SIG-M5 (cell line): ENCODE measurements around the gene MOK.
"Not testable (repeated sequence)": the region's sequence is repeated elsewhere in the genome, so short reads cannot be mapped to it uniquely, and the experiment has no call there.

Experiments used
- DNase-seq: peaks from one replicate; lab custom pipeline; 2025; lab: John Stamatoyannopoulos, UW

Gene MOK

GRCh38 chr14:102246071-102246470 is 58.9 kb downstream of the MOK start:
- no peak for DNase-seq

DNA sequence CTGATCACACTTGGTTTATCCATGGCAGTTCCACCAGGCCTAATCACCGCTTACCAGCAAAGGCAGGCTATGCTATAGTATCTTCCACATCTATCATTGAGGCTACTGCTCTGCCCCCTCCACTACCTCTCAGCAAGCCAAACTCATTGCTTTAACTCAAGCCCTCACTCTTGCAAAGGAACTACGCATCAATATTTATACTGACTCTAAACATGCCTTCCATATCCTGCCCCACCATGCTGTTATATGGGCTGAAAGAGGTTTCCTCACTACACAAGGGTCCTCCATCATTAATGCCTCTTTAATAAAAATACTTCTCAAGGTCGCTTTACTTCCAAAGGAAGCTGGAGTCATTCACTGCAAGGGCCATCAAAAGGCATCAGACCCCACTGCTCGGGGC is 61.2 kb downstream of the MOK start:
- not testable (repeated sequence) for DNase-seq

- DNase-seq = no peak
These were observed 63.8 kb downstream of the MOK start for GRCh38 chr14:102241147-102241546.

DNA sequence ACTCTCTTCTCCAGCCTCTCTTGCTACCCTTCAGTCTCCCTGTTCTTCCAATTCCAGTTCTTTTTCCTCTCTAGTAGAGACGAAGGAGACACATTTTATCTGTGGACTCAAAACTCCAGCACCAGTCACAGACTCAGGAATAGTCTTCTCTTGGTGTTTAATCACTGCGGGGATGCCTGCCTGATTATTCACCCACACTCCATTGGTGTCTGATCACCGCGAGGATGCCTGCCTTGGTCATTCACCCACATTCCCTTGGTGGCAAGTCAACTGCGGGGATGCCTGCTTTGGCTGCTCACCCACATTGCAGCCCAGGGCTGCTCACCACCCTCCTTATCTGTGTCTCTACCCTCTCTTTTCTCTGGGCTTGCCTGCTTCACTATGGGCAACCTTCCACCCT is 64.5 kb downstream of the MOK start:
- not testable (repeated sequence) for DNase-seq

GRCh38 chr14:102239231-102239630 is 65.7 kb downstream of the MOK start:
- DNase-seq = no peak

DNA sequence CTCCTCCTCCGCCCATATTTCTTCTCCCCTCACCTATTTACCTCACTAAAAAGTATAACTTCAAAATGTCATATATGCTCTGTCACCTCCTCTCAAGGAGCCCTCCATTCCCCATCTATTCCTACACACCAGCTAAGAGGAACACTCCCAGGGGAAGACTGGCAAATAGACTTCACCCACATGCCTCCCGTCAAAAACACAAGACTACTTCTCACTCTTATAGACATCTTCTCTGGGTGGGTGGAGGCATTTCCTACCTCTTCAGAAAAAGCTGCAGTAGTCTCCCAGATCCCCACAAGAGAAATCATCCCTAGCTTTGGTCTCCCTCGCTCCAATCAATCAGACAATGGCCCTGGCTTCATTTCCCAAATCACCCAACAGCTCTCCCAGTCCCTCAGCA is 66.2 kb downstream of the MOK start:
- no peak for DNase-seq

- DNase-seq = no peak
These were observed 66.8 kb downstream of the MOK start for GRCh38 chr14:102238131-102238530.

GRCh38 chr14:102236026-102236425 is 68.9 kb downstream of the MOK start:
- DNase-seq = no peak

- no peak for DNase-seq
These were observed 69.6 kb downstream of the MOK start for GRCh38 chr14:102235275-102235897.

DNA sequence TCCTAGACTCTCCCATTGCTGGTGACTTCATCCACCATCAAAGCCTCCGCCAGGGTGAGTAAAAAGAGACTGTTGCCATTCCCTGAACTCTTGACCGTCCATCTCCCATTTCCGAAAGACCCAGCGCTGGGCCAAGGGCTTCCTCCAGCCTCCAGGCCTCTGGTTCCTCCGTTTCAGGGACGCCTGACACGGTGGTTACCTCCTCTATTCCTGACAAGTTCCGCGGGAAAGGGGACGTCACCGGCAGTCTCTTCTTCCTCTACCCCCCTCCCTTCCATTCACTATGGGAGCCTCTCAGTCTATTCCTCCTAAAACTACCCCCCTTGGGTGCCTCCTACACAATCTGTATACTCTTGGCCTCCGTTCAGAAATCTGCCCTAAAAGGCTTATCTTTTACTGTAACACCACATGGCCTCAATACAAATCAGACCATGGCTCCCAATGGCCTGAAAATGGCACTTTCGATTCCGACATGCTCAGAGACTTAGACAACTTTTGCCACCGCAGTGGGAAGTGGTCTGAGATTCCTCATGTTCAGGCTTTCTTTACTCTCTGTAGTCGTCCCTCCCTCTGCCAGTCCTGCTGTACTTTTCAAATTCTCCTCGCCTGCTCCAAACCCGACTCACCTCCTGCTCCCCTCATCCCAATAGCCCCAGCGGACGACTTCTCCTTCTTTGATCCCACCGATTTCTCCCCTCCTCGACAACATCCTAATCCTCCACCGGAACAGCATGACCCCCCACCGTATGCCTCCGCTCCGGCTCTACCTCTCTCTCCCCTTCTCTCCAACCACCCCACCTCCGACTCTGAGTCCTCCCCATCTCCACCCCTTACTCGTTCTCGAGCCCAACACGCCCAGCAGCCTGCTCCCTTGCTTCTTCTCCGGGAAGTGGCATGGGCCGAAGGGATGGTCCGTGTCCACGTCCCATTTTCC is 70.4 kb downstream of the MOK start:
- no peak for DNase-seq

GRCh38 chr14:102233081-102233480 is 71.9 kb downstream of the MOK start:
- no peak for DNase-seq

- no peak for DNase-seq
These were observed 72.7 kb downstream of the MOK start for GRCh38 chr14:102232348-102232625.

GRCh38 chr14:102231476-102232347 is 73.3 kb downstream of the MOK start:
- DNase-seq = no peak

- DNase-seq = no peak
These were observed 74.3 kb downstream of the MOK start for GRCh38 chr14:102230481-102231210.

DNA sequence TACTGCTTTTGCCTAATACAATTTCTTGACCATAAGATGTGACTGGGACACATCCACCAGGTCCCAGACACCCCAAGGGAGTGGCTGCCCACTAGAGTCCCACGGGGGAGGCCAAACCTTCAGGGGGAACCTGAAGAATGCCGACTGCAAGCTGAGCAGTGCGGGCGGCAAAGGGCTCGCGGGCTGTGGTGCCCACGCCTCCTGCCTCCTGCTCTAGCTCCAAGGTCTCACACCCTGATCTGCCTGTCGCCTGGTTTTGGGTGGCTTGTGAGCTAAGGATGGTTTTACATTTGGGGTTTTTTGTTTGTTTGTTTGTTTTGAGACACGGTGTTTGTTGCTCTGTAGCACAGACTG is 75.2 kb downstream of the MOK start:
- no peak for DNase-seq

DNA sequence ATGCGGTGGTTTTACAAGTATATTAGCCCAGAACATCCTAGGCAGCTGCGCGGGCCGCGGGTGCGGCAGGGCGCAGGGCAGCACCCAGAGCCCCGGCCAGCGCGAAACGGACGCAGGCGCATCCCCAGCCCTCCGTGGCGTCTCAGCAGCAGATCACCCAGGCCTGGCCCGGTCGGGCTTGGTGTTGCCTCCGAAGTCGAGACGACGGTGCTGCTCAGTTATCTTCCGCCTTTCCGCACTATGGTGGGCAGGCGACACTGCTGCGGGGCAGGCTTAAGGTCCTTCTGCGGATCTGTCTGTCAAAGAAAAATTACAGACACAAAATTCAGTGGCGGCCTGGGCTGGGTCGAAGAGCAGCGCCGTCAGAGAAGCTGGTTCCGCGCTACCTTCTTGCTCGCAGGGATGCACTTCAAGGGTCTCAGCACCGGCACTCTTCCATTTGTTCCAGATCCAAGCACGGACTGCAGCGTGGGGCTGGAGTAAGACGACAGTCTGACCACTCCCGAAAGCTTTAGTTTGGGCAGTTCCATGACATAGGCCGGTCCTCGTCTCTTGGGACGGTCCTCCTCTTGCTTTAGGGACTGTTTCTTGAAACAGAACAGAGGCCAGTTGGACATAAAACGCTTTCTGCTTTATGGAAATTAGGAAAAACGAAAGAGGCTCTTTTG is 75.8 kb downstream of the MOK start:
- DNase-seq = no peak

DNA sequence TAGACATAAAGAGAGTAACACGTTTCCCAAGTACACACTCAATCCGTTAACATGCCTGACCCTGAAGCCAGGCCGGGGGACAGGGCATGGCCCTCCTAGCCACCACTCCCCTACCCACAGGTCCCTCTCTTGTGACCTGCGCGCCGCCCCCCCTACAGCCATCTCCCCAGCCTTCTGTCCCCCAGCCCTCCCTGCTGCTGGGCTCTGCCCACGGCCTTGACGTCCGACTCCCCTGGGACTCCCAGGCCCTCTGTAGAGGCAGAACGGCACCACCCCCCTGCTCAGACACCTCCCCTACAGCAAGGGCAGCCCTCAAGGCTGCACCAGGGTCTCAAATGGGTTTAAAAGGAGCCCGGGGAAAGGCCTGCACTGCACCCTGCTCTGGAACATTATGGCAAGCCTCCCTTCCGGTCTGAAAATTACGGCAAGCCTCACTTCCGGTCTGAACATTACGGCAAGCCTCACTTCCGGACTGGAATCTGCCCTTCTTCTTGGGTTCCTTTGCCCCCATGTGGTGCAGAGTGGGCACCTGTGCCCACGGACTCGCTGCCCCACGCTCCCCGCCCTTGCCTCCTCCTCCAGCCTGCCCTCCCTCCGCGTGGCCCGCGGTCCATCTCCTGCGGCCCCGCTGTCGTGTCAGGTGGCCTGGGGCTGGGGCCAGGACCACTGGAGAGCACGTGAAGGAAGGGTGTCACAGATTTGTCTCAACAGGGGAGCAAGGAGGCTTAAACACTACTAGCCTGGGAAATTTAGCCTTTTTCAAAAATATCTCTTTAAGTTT is 77.6 kb downstream of the MOK start:
- no peak for DNase-seq

DNA sequence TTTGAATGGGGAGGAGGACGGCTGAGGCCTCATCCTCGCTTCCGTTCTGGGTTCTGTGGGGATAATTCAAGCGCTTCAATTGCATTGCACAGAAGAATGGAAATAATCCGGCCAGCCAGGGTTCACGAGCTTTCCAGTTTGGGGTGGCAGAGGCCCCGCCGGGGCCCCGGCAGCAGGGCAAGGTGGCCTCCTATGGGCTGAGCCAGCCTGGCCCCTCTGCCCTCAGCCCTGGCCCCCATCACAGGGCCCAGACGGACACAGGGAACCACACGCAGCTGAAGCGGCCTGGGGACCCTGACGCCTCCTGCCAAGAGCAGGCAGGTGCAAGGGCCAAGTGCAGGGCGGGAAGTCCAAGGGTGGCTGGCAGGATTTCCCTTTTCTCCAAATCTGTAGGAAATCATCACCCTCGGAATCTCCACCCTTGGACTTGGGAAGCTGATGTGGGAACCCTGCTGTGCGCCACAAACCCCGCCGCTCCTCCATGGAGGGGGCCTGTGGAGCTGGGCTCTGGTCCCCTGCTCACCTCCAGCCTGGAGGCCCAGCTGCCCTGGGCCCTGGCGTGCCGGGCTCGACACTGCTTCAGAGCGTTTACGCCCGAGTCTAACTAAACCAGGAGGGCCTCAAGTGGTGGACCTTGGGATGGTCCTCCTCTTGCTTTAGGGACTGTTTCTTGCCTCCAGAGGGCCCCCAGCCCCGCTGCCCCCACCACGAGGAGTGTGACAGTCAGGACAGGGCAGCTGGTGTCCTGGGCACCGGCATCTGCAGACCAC is 78.4 kb downstream of the MOK start:
- no peak for DNase-seq

DNA sequence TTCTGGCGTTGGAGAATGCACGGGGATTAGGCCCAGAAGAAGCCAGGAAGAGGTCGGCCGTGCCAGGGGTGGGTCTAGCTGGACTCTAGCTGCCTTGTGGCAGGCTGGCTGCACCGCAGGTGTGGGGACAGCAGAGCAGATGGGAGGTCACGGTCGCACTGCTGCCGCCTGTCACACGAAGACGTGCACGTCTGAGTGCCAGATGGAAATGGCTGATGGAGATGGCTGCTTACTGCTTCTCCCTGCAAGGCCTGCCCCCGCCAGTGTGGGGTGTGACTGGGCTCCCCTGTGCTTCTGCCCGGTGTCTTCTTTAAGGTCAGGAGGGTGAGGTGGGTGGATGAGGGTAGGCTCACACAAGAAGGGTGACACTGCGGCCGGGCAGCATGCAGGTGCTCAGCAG is 79.0 kb downstream of the MOK start:
- no peak for DNase-seq

- DNase-seq = no peak
These were observed 79.6 kb downstream of the MOK start for GRCh38 chr14:102225386-102225785.
